Hepatocyte (in vitro differentiated cells): ENCODE results near the gene STAT5B. TPM values are rescaled to one million over a fixed set of nuclear protein-coding genes. Genes with fewer than 3 reads are reported as not detected.

Experiments used
- DNase-seq: peaks from one replicate; pipeline ENCODE4 v3.0.0-alpha.2; 2016; ENCODE audit warnings: low spot score
- H2AFZ ChIP-seq: fragments of 200-600 bp; sonication (generic); 2 replicates; pipeline ENCODE4 v1.6.0; 2016; ENCODE audit warnings: antibody characterized with exemption, mild to moderate bottlenecking
- H3K27ac ChIP-seq: fragments of 200-600 bp; sonication (generic); 2 replicates; pipeline ENCODE4 v1.5.1; 2016; ENCODE audit warnings: mild to moderate bottlenecking
- H3K27me3 ChIP-seq: fragments of 200-600 bp; sonication (generic); 2 replicates; pipeline ENCODE4 v1.6.1; 2016
- H3K36me3 ChIP-seq: fragments of 200-600 bp; sonication (generic); replicated peaks from 2 replicates; pipeline ENCODE4 v1.5.1; 2016; ENCODE audit warnings: low read depth; ENCODE audit not compliant: insufficient read depth
- H3K4me1 ChIP-seq: fragments of 200-600 bp; sonication (generic); 2 replicates; pipeline ENCODE4 v1.5.1; 2016; ENCODE audit warnings: mild to moderate bottlenecking, moderate library complexity; ENCODE audit not compliant: insufficient read depth
- H3K4me2 ChIP-seq: fragments of 200-600 bp; sonication (generic); 2 replicates; pipeline ENCODE4 v1.6.0; 2016
- H3K4me3 ChIP-seq: fragments of 200-600 bp; sonication (generic); 2 replicates; pipeline ENCODE4 v1.5.1; 2016; ENCODE audit warnings: mild to moderate bottlenecking
- H3K79me2 ChIP-seq: fragments of 200-600 bp; sonication (generic); 2 replicates; pipeline ENCODE4 v1.6.0; 2017; ENCODE audit warnings: mild to moderate bottlenecking
- H3K9me2 ChIP-seq: fragments of 200-600 bp; sonication (generic); replicated peaks from 2 replicates; pipeline ENCODE4 v1.6.0; 2017; ENCODE audit warnings: mild to moderate bottlenecking; ENCODE audit not compliant: insufficient read depth
- H3K9me3 ChIP-seq: fragments of 200-600 bp; sonication (generic); 2 replicates; pipeline ENCODE4 v1.5.1; 2016; ENCODE audit warnings: low read depth, mild to moderate bottlenecking
- H4K20me1 ChIP-seq: fragments of 200-600 bp; sonication (generic); 2 replicates; pipeline ENCODE4 v1.6.0; 2016; ENCODE audit warnings: mild to moderate bottlenecking; ENCODE audit not compliant: insufficient read depth, poor library complexity, severe bottlenecking
- EZH2 ChIP-seq: fragments of 200-600 bp; sonication (generic); IDR thresholded peaks from 2 replicates; pipeline ENCODE4 v1.6.1; 2016; ENCODE audit warnings: antibody characterized with exemption, mild to moderate bottlenecking, borderline replicate concordance
- EZH2phosphoT487 ChIP-seq: fragments of 200-600 bp; sonication (generic); IDR thresholded peaks from one replicate; pipeline ENCODE4 v1.6.1; 2018; ENCODE audit warnings: antibody characterized with exemption, mild to moderate bottlenecking, low read depth, moderate library complexity; ENCODE audit not compliant: unreplicated experiment, severe bottlenecking
- WGBS: methylation state at CpG from one replicate; pipeline ENCODE4 v1.1.6; 2016; ENCODE audit warnings: low lambda C conversion rate; ENCODE audit errors: missing lambda C conversion rate; 5-methylcytosine and 5-hydroxymethylcytosine counted together
- polyA plus RNA-seq: library from polyadenylated mRNA; unstranded; fragments of >200 nt; fragmentation: Nextera tagmentation; extraction: Ambion mirVana; gene quantifications from 2 replicates; pipeline ENCODE4 v1.2.1, GENCODE V29; 2016
- total RNA-seq: library from RNA; depleted of rRNA; stranded (reverse); fragments of >200 nt; gene quantifications from 2 replicates; pipeline ENCODE4 v1.2.3, GENCODE V29; 2014
- TF ChIP-seq, protein P1 (sequence below): fragments of 200-600 bp; sonication (generic); IDR thresholded peaks from 2 replicates; pipeline ENCODE4 v1.5.1; 2016; ENCODE audit warnings: antibody characterized with exemption, mild to moderate bottlenecking; ENCODE audit not compliant: poor library complexity

The STAT5B gene
- total and polyA plus RNA-seq, 2 experiments from 2014 or later: 25.7 to 26.0 TPM

- Histone ChIP-seq H3K36me3 (no peaks in the 10 kb centered on the region), H2AFZ (peak within 1 kb of the TSS; percentile 86), H3K4me3 (no peak within 1 kb of the TSS), H4K20me1 (no peaks in the 10 kb centered on the region), H3K9me2 (no peaks in the 10 kb centered on the region), H3K27ac (no peak within 1 kb of the TSS), H3K79me2 (no peaks in the 10 kb centered on the region), H3K9me3 (no peaks in the 10 kb centered on the region), H3K27me3 (no peaks in the 10 kb centered on the region), H3K4me2 (peak within 1 kb of the TSS; percentile 79), H3K4me1 (no peaks in the 10 kb centered on the region)
- peak; percentile 76 for DNase-seq
- no peak for TF ChIP-seq EZH2
- TF ChIP-seq EZH2phosphoT487: no peak
- TF ChIP-seq, protein P1, sequence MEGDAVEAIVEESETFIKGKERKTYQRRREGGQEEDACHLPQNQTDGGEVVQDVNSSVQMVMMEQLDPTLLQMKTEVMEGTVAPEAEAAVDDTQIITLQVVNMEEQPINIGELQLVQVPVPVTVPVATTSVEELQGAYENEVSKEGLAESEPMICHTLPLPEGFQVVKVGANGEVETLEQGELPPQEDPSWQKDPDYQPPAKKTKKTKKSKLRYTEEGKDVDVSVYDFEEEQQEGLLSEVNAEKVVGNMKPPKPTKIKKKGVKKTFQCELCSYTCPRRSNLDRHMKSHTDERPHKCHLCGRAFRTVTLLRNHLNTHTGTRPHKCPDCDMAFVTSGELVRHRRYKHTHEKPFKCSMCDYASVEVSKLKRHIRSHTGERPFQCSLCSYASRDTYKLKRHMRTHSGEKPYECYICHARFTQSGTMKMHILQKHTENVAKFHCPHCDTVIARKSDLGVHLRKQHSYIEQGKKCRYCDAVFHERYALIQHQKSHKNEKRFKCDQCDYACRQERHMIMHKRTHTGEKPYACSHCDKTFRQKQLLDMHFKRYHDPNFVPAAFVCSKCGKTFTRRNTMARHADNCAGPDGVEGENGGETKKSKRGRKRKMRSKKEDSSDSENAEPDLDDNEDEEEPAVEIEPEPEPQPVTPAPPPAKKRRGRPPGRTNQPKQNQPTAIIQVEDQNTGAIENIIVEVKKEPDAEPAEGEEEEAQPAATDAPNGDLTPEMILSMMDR: no peak
- 58% methylated on average over 24 of the region's 24 CpGs for WGBS
Observed at GRCh38 chr17:42193969-42194899, 82.0 kb downstream of the STAT5B start, which contains the start of gene GHDC. GHDC (minus strand) TSS chr17:42194494; CDS start chr17:42193581, 913 bp downstream.

DNA sequence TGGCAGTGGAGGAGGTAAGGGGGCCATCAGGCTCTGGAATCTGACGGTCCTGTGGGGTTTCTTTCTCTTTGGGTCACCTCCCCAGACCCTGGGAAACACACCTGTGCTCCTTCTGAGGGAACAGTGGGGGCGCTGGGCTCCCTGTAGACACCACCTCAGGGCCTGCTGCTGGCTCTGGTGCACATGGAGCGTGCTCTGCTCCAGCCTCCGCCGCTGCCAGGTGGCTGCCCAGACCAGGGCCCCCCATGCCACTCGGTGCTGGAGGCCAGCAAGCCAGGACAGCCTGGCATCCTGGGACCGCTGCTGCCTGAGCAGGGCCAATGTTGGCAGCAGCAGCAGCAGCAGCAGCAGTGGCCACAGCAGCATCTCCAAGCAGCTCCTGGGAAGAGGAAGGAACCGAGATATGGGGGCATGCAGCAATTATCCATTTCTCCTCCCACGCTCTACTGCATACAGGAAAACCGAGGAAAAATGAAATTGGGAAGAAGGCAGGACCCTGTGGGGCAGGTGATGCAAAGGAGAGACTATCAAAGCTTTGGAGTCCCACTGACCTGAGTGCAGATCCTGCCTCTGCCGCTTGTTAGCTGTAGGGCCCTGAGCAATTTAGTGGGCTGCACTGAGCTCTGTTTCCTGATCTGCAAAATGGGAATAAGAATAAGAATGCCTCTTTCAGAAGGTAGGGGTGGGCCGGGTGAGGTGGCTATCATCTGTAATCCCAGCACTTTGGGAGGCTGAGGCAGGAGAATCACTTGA is 82.8 kb downstream of the STAT5B start:
- no peak overlapping the region for H3K27ac ChIP-seq
- peak overlapping the region; percentile 86 for H2AFZ ChIP-seq

DNA sequence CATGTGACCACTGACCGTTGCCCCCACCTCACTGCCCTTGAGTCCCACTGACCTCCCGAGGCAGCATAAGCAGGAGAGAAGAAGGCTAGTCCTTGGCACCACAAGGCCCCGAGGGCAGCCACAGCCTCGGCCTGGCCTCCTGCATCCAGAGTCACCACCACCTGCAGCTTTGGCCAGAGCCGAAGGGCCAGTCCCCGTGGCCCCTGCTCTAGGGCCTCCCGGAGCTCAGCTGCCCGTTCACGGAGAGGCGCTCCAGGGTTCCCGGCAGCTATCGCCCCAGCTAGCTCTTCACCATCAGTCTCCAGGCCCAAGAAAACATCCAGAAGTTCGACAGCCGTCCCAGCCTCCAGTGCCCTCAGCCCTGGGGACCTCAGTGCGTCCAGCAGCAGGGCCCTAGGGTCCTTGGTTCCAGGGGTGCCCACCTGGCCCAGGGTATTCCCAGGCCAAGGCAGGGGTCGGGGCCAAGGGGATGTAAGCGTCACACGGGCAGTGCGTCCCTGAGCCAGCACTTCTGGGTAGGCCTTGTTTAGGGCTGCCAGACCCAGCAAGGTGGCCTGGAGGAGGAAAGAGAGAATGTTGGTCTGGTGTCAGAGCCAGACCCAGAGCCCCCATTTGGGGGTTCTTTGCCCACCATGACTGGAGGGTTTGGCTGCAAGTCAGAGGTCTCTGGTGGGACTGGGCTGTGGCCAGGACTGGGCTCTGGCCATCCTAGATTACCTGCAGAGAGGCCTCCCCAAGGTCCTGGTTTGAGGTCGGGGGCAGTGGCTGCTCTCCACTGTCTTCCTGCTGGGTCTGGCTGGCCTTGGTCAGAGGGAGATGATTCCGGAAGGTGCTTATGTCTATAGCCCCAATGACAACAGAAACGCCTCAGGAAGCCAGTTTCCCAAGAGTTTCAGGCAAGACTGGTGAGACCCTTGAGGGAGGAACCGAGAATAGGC is 83.7 kb downstream of the STAT5B start:
- WGBS: 90% methylated on average over 21 of the region's 23 CpGs
- no peak overlapping the region for H3K4me3 ChIP-seq
- H3K9me2 ChIP-seq: no peaks in the 10 kb centered on the region
- H3K36me3 ChIP-seq: no peaks in the 10 kb centered on the region
- no peak overlapping the region for H3K4me2 ChIP-seq
- H2AFZ ChIP-seq: no peak overlapping the region
- no peaks in the 10 kb centered on the region for H3K9me3 ChIP-seq
- no peaks in the 10 kb centered on the region for H4K20me1 ChIP-seq
- H3K4me1 ChIP-seq: no peaks in the 10 kb centered on the region
- H3K27me3 ChIP-seq: no peaks in the 10 kb centered on the region
- no peak for DNase-seq
- no peak for TF ChIP-seq EZH2
- H3K27ac ChIP-seq: no peak overlapping the region
- no peaks in the 10 kb centered on the region for H3K79me2 ChIP-seq

More for the DNA sequence above, 82.8 kb downstream of the STAT5B start:
- Histone ChIP-seq H3K4me3 (no peak overlapping the region), H3K9me2 (no peaks in the 10 kb centered on the region), H3K9me3 (no peaks in the 10 kb centered on the region), H3K36me3 (no peaks in the 10 kb centered on the region), H3K27me3 (no peaks in the 10 kb centered on the region), H4K20me1 (no peaks in the 10 kb centered on the region), H3K4me2 (peak overlapping the region; percentile 79), H3K79me2 (no peaks in the 10 kb centered on the region), H3K4me1 (no peaks in the 10 kb centered on the region)
- TF ChIP-seq EZH2phosphoT487 (no peak), EZH2 (no peak)
- TF ChIP-seq, protein P1: no peak
- 92% methylated on average over 11 of the region's 12 CpGs for WGBS
- DNase-seq: no peak
